ENCODE results near the gene FRMPD2. TPM values are rescaled to one million over a fixed set of nuclear protein-coding genes. Genes with fewer than 3 reads are reported as not detected.

Gene FRMPD2
- total RNA-seq, 4 donors from 2014 or later = 1.2 TPM; not detected in 3

- TF ChIP-seq POLR2A (IDR thresholded peaks at IDR 0.05) (no peak), CTCF (IDR thresholded peaks at IDR 0.05) (no peak)
- intact Hi-C loops (cut with DNase I; ENCODE audit: low total_unique reads) = no loop called here
- no peak for DNase-seq (ENCODE audit: low spot score in 2 of 2)
- 47 to 53% methylated on average over 9 of the region's 9 CpGs for WGBS, 2 donors
- no peak overlapping the region for H3K4me3 ChIP-seq (ENCODE audit: low read depth, poor library complexity, severe bottlenecking)
Measured at GRCh38 chr10:48253970-48254657, 20.4 kb downstream of the FRMPD2 start.

- 67 to 83% methylated on average over 5 of the region's 5 CpGs for WGBS, 2 donors
Measured at GRCh38 chr10:48252354-48252650, 22.2 kb downstream of the FRMPD2 start.

GRCh38 chr10:48251525-48252353 is 22.8 kb downstream of the FRMPD2 start:
- peak in 1 of 2 donors; percentile 85 for DNase-seq (ENCODE audit: low spot score in 2 of 2)
- WGBS, 2 donors = 39 to 46% methylated on average over 11 to 13 of the region's 13 CpGs
- TF ChIP-seq CTCF (IDR thresholded peaks at IDR 0.05) (no peak), POLR2A (IDR thresholded peaks at IDR 0.05) (no peak)
- intact Hi-C loops (cut with DNase I; ENCODE audit: low total_unique reads) = no loop called here
- no peak overlapping the region for H3K4me3 ChIP-seq (ENCODE audit: low read depth, poor library complexity, severe bottlenecking)

More at GRCh38 chr10:48252354-48252650, 22.2 kb downstream of the FRMPD2 start:
- peak in 1 of 2 donors; percentile 69 for DNase-seq (ENCODE audit: low spot score in 2 of 2)
- TF ChIP-seq CTCF (IDR thresholded peaks at IDR 0.05) = no peak
- TF ChIP-seq POLR2A (IDR thresholded peaks at IDR 0.05) = no peak
- intact Hi-C loops (cut with DNase I; ENCODE audit: low total_unique reads) = no loop called here
- no peak overlapping the region for H3K4me3 ChIP-seq (ENCODE audit: low read depth, poor library complexity, severe bottlenecking)

- intact Hi-C loops (cut with DNase I; ENCODE audit: low total_unique reads) = no loop called here
- DNase-seq (ENCODE audit: low spot score in 2 of 2) = no peak
- H3K4me3 ChIP-seq (ENCODE audit: low read depth, poor library complexity, severe bottlenecking) = no peak overlapping the region
- TF ChIP-seq POLR2A (IDR thresholded peaks at IDR 0.05) (no peak), CTCF (IDR thresholded peaks at IDR 0.05) (no peak)
Measured at GRCh38 chr10:48251152-48251524, 23.4 kb downstream of the FRMPD2 start.

- TF ChIP-seq CTCF (IDR thresholded peaks at IDR 0.05) = no peak
- TF ChIP-seq POLR2A (IDR thresholded peaks at IDR 0.05) = no peak
- intact Hi-C loops (cut with DNase I; ENCODE audit: low total_unique reads) = no loop called here
- peak in 1 of 2 donors; percentile 49 for DNase-seq (ENCODE audit: low spot score in 2 of 2)
- WGBS, 2 donors = 88 to 91% methylated on average over 7 to 8 of the region's 8 CpGs
- H3K4me3 ChIP-seq (ENCODE audit: low read depth, poor library complexity, severe bottlenecking) = no peak overlapping the region
Measured at GRCh38 chr10:48249763-48250351, 24.6 kb downstream of the FRMPD2 start.

Data from lower leg skin (tissue), 4 donors.